Fibroblast of gingiva (primary cell): ENCODE measurements around the gene SYAP1.
"Not testable (repeated sequence)": the region's sequence is repeated elsewhere in the genome, so short reads cannot be mapped to it uniquely, and the experiment has no call there.

Experiments used
- DNase-seq: peaks from one replicate; pipeline ENCODE4 v3.0.0-alpha.2; 2011; ENCODE audit warnings: low read depth

The SYAP1 gene

GRCh38 chrX:16725072-16725471, 5.7 kb downstream of the SYAP1 start:
- DNase-seq: no peak

- DNase-seq: not testable (repeated sequence)
Observed at GRCh38 chrX:16726347-16726988, 7.1 kb downstream of the SYAP1 start.

GRCh38 chrX:16727637-16728036, 8.2 kb downstream of the SYAP1 start:
- no peak for DNase-seq

GRCh38 chrX:16730450-16730849, 11.0 kb downstream of the SYAP1 start:
- DNase-seq: no peak

- no peak for DNase-seq
Observed at GRCh38 chrX:16733013-16733412, 13.6 kb downstream of the SYAP1 start.

- DNase-seq: no peak
Observed at GRCh38 chrX:16737024-16737423, 17.6 kb downstream of the SYAP1 start.

GRCh38 chrX:16739574-16739973, 20.2 kb downstream of the SYAP1 start:
- DNase-seq: peak; percentile 25

GRCh38 chrX:16743604-16744325, 24.4 kb downstream of the SYAP1 start:
- DNase-seq: peak; percentile 40

- no peak for DNase-seq
Observed at GRCh38 chrX:16745102-16745501, 25.7 kb downstream of the SYAP1 start.

GRCh38 chrX:16745659-16746058, 26.2 kb downstream of the SYAP1 start:
- no peak for DNase-seq

GRCh38 chrX:16748425-16748824, 29.0 kb downstream of the SYAP1 start:
- no peak for DNase-seq

- DNase-seq: no peak
Observed at GRCh38 chrX:16750136-16750535, 30.7 kb downstream of the SYAP1 start.

- peak; percentile 22 for DNase-seq
Observed at GRCh38 chrX:16754019-16754418, 34.6 kb downstream of the SYAP1 start.

GRCh38 chrX:16756724-16757123, 37.3 kb downstream of the SYAP1 start:
- no peak for DNase-seq

GRCh38 chrX:16761500-16761899, 42.1 kb downstream of the SYAP1 start:
- not testable (repeated sequence) for DNase-seq

- DNase-seq: no peak
Observed at GRCh38 chrX:16762579-16762978, 43.2 kb downstream of the SYAP1 start.

GRCh38 chrX:16765594-16765993, 46.2 kb downstream of the SYAP1 start:
- DNase-seq: no peak

- no peak for DNase-seq
Observed at GRCh38 chrX:16770970-16771482, 51.6 kb downstream of the SYAP1 start.

GRCh38 chrX:16771483-16772398, 52.3 kb downstream of the SYAP1 start:
- peak; percentile 40 for DNase-seq

GRCh38 chrX:16772460-16772859, 53.0 kb downstream of the SYAP1 start:
- DNase-seq: no peak

- no peak for DNase-seq
Observed at GRCh38 chrX:16774746-16775145, 55.3 kb downstream of the SYAP1 start.

GRCh38 chrX:16778545-16778944, 59.1 kb downstream of the SYAP1 start:
- peak; percentile 14 for DNase-seq
